Embryonic facial prominence (tissue), 1 donor: Measurements from ENCODE around the gene SLC25A22.

ENCODE experiments used
- DNase-seq: peaks from one replicate; pipeline ENCODE4 v3.0.0-alpha.2; 2016; ENCODE audit errors: extremely low spot score

The SLC25A22 gene

DNA sequence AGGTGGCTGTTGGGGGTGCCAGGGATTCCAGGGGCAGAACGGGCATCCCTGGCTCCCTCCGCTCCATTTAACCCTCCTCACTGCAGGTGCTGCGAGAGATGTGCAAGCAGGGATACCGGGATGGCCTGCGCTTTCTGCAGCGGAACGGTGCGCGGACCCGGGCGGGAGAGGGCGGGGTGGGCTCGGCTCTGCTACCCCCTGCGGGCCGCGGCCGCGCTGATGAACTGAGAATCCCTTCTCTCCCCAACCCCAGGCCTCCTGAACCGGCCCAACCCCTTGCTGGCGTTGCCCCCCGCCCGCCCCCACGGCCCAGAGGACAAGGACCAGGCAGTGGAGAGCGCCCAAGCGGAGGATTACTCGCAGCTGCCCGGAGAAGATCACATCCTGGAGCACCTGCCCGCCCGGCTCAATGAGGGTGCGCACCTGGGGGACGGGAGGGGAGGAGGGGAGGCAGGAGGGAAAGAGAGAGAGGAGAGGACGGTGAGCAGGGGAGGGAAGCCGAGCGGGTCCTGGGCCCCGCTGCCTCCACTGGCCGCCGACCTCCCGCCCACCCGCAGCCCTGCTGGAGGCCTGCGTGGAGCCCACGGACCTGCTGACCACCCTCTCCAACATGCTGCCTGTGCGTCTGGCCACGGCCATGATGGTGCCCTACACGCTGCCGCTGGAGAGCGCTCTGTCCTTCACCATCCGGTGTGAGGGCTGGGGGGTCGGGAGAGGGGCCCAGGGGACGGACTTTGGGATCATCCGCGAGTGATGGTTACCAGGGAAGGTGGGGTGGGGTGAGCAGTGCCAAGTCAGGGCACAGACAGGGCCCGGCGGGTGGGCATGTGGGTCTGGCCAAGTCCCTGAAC, 25.6 kb upstream of the SLC25A22 start:
- DNase-seq: no peak

DNA sequence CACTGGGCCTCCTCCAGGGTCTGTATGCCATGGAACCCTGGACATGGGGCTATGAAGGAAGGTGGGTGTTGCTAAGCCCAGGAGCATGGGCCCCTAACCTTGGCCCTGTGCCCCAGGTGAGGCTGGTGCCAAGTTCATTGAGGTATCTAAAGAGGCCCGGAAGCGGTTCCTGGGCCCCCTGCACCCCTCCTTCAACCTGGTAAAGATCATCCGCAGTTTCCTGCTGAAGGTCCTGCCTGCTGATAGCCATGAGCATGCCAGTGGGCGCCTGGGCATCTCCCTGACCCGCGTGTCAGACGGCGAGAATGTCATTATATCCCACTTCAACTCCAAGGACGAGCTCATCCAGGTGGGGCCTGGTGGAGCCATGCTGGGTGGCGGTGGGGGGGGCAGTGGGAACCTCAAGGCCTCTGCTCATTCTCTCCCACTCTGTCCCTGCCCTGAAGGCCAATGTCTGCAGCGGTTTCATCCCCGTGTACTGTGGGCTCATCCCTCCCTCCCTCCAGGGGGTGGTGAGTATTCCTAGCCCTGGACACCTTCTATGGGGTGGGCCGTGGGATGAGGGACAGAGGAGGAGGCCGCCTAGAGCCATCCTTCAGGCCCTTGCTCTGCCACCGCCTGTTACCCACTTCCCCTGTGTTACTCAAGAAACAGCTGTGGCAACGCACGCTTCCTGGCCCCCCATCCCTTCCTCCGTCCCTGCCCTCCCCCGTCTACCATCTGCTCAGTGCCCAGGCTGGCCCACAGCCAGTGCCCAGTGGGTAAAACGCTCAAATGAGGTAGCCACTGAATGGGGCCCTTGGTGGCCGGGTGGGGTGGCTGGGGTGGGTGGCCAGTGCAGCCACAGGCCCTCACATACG, 23.7 kb upstream of the SLC25A22 start:
- DNase-seq: no peak

DNA sequence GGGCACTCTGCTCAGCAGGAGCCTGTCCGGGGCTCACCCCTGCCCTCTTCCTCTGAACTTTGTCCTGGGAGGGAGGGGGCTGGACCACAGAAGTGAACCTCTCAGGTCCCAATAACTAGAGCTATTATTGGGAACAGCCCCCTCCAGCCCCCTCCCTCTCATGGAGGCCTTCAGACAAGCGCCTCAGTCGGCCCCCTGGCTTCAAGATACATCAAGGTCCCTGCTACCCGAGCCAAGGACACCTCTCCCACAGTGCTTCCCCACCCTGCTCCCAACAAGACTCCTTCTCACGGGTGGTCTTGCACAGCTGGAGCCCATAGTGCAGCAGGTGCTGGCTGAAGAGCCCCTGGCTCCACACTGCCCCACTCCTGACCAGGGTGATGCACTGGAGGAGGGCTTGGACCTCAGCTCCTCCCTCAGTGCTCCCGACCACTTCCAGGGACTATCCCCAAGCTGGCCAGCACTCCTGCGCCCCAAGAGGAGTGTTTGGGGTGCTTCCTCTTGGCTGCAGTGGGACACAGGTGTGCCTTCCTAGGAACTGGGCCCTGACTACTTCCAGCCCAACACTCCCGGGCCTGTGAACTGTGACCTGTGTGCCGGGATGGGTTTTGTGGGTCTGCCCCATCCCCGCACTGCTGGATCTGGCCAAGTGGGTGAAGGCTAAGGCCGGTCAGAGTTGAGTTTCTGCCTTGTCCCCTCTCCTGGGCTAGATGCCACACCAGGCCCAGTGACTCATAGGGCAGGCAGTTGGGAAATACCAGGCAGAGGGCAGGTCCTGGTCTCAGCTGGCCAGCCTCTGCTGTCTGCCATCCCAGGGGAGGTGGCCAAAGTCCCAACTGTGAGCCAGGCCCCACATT, 22.8 kb upstream of the SLC25A22 start:
- DNase-seq: no peak

DNA sequence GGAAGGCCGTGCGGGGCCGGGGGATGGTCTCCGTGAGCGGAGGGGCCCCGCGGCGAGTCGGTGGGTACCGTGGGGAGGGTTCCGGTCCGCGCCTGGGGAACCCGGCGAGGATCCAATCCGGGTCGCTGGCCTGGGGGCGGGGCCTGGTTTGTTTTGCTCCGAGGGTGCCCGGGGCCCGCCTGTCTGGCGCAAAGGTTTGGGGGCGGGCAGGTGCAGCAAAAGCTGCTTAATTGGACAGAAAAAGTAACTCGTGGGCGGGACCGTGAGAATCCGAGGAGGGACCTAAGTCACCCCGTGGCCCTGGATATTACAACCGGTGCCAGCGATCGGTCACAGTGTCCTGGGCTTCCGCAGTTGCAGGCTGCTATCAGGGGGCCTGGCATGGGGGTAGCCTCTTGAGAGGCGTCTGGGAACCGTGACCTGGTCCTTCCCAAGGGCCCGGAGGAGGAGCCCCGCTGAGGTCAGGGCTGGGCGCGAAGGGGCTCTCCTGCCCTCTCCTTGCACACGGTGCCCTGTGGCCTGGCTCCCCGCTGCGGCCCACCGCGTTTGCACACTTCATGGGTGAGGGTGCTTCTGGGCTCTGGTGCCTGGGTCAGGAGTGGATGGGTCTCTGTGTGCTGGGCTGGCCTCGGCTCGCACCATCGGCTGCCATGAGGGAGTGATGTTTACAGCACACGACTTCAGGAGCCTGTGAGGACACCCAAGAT, 22.0 kb upstream of the SLC25A22 start:
- DNase-seq: no peak

DNA sequence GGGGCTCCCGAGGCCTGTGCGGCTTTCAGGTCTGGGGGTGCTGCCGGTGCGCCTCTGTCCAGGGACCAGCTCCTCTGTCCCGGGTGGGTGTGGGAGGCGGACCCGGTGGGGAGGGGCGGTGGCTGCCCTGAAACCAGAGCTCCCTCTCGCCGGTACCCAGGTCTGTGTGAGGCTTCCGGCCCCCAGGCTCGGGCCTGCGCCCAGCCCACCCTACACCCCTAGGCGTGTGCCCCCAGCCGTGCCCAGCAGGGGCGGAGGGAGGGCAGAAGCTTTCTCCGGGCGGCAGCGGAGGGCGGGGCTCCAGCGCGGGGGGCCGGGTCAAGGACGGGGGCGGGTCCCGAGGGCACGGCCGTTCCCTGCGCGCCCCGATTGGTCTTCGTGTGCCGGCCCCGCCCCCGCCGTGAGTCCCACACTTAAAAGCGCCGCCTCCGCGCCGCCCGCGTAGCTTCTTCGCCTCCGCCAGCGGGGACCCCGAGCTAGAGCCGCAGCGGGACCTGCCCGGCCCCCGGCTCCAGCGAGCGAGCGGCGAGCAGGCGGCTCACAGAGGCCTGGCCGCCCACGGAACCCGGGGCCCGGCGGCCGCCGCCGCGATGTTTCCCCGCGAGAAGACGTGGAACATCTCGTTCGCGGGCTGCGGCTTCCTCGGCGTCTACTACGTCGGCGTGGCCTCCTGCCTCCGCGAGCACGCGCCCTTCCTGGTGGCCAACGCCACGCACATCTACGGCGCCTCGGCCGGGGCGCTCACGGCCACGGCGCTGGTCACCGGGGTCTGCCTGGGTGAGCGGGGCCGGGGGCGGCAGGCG, 21.2 kb upstream of the SLC25A22 start:
- peak; percentile 72 for DNase-seq

DNA sequence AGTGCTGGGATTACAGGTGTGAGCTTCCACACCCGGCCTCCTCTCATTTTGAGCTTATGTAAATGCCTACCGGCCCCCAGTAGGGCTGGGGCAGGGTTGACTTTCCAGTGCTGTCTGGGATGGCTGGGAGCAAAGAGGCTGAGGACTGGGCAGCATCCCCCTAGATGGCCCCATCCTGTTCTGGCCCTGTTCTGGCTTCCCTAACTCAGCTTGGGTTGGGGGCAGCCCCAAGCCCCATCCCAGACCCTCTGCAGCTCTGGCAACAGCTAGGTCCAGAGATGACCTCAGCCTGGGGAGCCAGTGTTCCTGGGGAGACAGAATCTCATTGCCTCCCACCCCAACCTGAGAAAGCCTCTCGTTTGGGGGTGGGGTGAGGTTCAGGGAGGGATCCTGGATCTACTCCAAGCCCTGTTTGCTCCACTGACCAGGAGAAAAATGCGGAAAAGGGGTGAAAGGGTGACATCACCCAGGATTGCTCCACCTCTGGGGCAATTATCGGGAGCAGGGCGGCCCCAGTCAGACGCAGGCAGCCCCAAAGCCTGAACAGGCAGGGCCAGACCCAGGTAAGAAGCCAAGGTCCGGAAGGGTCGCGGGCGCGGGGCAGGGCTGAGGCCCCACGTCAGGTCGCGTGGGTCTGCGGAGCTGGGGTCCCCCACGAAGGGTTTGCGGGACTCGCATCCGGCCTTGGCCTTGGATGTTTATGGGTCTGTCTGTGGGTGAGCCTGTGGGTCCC, 20.5 kb upstream of the SLC25A22 start, which contains the start of gene PNPLA2:
TSS of gene PNPLA2 (plus strand) at position 519 of the 733 bp plus-strand sequence. CDS start 805 bp downstream, outside the sequence.
- no peak for DNase-seq

DNA sequence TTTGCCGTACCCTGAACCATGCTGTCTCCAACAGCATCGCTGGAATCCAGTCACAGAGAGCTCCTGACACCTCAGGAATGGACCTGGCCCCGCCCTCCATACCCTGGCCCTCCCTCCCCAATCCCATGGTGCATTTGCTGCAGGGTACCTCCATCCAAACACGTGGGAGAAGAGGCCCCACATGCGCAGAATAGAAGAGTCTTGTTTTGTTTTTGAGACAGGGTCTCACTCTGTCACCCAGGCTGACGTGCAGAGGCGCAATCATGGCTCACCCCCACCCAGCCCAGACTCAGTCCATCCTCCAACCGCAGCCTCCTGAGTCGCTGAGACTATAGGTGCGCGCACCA, 18.3 kb upstream of the SLC25A22 start:
- no peak for DNase-seq

DNA sequence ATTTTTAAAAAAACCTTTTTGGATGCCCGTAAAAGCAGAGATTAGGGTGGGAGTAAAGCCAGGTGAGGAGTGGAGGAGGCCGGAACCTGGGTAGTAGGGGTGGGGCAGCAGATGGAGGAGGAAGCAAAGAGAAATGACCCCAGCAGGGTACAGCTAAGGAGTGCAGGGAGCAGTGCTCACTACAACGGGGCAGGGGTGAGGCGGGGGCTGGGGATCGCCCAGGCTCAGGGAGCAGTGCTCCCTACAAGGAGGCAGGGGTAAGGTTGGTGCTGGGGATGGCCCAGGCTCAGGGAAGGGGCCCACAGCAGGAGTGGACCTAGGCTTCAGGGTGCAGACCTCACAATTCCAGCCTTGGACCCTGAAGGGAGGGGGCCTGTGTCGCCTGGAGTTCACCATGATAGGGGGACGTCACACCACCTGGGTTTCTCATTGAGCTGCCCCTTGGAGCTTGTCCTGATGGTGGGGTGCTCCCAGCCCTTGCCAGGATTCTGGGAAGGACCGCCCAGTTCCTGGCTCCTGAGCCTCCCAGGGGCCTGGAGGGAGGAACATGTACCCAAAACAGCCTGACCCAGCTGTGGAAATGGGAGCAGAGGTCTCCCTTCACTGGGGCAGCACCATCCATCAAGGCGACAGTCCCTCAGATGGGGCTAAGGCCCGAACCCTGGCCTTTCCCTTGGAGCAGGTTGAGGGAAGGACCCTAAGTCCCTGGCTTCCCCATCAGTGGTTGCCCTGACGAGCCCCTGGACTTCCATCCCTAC, 17.8 kb upstream of the SLC25A22 start:
- DNase-seq: no peak

DNA sequence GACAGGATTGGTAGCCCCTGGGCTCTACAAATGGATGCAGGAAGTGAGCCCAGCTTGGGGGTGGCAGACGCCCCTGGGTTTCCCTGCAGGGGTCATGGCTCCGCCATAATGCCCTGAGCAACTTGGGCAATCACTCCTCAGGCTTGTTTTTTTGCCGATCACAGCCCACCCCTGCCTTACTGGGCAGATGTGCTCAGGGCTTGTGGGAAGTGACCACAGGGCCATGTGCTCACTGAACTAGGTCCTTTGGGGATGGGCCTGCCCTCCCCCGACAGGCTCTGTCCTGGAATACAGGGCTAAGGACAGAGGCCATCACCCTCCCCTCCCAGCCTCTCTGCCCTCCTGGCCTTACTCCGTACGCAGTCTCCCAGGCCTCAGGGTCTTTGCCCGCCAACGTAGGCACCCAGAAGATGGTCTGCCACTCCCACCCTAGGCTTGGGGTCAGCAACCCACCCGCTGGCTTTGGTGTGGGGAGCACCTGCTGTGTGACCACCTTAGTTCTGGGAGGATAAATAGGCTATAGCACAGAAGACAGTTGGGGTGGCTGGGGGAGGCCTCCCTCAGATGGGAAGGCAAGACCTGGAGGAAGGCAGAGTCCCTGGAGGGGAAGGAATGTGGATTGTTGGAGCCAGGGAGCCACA, 15.5 kb upstream of the SLC25A22 start:
- no peak for DNase-seq

DNA sequence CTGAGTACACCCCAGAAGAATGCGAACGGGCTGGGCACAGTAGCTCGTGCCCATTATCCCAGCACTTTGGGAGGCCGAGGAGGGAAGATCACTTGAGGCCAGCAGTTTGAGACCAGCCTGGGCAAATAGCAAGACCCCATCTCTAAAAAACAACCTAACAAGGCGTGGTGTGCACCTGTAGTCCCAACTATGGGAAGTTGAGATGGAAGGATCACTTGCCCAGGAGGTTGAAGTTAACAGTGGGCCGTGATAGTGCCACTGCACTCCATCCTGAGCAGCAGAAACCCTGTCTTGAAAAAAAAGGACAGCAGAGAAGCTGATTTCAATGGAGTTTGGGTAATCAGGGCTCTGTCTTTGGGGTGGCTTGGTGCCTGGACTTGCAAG, 15.0 kb upstream of the SLC25A22 start:
- DNase-seq: no peak

DNA sequence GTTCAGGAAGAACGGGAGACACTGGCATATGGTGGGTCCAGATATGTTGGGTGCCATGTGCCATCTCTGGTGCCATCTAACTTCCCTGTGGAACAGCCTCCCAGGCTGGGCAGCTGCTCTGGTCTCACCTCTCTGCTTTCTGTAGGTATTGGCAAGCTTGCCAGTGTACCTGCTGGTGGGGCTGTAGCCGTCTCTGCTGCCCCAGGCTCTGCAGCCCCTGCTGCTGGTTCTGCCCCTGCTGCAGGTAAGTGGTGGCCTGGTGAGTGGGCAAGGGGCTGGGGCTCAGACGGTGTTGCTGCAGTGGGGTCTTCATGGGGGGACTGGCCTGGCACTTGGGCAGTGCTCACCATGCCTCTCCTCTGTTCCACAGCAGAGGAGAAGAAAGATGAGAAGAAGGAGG, 14.3 kb upstream of the SLC25A22 start:
- DNase-seq: no peak

DNA sequence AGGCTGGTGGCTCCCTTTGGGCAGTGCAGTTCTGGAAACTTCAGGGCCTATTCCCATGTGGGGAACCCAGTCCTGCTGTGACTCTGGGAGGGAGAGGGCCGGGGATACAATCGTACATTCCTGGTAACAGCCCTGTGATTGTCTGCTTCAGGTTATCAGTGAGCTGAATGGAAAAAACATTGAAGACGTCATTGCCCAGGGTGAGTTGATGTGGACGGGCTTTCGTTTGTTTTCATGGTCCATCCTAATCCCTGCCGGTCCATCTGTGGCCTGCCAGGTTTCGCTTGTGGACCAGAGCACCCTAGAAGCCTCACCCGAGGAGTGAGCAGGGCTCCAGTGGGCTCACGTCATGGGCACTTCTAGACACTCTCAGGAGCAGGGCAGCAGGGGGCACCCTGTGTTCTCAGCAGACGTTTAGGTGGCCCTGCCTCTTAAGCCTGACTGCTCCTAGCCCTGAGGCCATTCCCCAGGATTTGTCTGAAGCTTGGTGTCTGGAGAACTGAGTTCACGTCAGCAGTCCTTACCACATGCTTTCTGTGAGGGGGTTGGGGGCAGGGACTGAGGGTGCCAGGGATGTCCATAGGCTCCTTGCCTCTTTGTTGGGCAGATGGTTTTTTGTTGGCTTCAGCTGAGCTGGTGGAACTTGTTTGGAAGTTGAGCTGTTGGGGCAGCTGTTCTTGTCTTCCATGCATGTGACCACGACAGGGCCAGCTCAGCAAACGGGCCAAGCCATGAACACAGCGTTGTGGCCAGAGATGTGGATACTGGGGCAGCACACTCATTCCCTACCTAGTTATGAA, 13.6 kb upstream of the SLC25A22 start:
- no peak for DNase-seq

DNA sequence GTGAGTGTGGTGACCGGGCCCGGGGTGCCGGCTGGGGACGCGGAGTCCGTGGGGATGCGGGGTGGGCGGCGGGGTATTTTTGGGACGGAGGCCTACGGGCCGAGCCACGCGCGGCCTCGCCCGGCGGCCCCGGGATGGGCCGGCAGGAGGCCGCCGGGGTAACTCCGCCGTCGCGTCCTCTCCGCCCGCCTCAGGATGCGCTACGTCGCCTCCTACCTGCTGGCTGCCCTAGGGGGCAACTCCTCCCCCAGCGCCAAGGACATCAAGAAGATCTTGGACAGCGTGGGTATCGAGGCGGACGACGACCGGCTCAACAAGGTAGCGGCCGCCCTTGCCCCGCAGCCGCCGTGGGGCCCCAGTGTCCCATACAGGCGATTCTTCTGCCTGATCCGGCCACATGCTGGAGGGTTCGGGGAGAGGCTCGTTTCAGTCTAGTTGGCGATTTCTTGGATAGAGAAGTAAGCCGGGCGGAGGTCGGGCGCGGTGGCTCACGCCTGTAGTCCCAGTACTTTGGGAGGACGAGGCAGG, 12.0 kb upstream of the SLC25A22 start:
- no peak for DNase-seq

DNA sequence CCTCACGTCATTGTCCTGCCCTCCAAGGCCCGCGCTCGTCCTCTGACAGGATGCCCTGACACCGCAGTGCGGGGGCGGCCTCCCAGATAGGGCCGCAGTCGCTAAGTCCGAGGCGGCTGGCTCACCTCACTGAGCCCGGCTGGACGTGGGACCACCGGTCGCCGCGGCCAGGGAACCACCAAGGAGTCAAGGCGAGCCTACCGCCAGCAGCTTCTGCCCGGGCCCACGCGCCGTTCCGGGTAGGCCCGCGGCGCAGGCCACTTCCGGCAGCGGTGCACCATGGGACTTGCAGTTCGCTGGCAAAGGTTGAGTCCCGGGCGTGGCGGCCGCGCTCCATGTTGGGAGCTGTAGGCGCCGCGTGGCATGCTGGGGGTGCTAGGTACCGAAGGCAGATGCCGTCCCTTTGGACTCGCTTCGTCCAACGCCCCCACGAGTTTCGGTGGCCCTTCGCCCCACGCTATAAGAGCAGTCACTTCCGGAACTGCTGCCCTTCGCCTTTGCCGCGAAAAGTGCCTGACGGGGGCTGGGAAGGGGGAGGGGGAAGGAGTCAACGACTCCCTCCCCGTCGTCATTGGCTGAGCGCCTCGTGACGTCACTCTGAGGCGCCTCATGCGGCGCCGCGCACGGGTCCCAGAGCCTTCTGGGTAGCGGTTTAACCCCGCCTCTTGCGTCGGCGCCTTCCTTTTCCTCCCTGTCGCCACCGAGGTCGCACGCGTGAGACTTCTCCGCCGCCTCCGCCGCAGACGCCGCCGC, 11.4 kb upstream of the SLC25A22 start, which contains the start of gene RPLP2:
TSS of gene RPLP2 (plus strand) at position 681 of the 753 bp plus-strand sequence. CDS start 268 bp downstream, outside the sequence.
- peak; percentile 91 for DNase-seq

DNA sequence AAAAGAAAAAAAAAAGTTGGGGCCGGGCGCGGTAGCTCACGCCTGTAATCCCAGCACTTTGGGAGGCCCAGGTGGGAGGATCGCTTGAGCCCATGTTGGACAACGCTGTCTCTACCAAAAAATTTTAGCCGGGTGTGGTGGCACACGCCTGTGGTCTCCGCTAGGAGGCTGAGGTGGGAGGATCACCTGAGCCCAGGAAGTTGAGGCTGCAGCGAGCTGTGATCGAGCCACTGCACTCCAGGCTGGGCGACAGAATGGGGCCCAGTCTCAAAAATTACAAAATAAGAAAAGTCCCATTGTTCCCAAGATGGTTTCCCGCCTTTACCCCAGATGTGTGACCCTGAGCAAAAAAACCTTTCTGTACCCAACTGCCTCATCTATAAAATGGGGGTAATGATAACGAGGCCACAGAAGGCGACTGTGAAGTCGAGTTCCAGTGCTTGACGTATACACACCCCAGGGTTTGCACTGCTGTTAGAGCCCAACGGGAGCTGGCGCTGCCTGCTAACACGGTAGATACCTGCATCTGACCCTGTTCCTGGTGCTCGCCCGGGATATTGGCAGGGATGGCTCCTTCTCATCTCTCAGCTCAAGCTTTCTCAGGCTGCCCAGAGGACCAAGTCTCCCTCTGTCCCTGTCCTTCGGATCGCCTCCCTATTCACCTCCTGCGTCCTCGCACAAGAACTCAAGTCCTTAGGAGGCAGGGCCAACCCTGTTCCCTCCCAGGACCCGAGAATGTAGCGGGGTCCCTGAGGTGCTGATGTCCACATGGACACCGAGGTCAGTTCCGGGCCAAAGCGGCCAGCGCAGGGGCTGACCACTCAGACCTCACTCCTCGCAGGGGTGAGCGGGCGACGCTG, 10.6 kb upstream of the SLC25A22 start:
- DNase-seq: no peak

DNA sequence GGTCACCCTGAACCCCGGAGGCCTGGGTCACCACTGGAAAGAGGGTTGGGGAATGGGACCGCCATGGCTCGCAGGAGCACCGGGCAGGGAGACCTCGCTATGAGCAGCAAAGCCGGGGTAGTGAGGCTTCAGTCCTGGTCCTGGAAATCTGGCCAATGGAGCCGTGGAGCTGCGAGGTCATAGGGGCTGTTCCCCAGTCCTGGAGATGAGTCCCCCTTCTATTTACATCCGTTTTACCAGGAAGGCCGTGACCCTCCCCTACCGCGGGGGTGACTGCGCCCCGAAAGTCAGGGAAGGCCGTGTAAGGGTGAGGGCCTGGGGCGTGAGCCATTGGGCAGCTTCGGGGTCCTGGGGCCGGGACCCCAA, 6.5 kb upstream of the SLC25A22 start:
- no peak for DNase-seq
